PC-9 (cell line): ENCODE data around the gene PLEKHH1. TPM values are rescaled to one million over a fixed set of nuclear protein-coding genes. Genes with fewer than 3 reads are reported as not detected.

ENCODE experiments used
- BruUV-seq: library from RNA; stranded (reverse); fragments of 400-500 nt; replicated peaks from 2 replicates; lab custom pipeline; 2021; lab: Mats Ljungman, UMichigan
- CTCF ChIA-PET: fragments of 300-600 bp; sonication (Branson Sonifier 250); formaldehyde crosslinking; loops from one replicate; lab custom pipeline; 2022; ENCODE audit warnings: antibody characterized with exemption; lab: Charles Lee
- POLR2A ChIA-PET: fragments of 300-600 bp; sonication (Branson Sonifier 250); formaldehyde crosslinking; loops from one replicate; lab custom pipeline; 2022; ENCODE audit warnings: antibody characterized with exemption; ENCODE audit not compliant: unreplicated experiment; lab: Charles Lee
- DNase-seq, 2 experiments: peaks; one replicate each; pipeline versions ENCODE4 v3.0.0 to v3.0.0-alpha.2; 2015 to 2022; ENCODE audit warnings: mixed read lengths in 1 of 2
- H2AFZ ChIP-seq: fragments of 200-600 bp; sonication (generic); 2 replicates; pipeline ENCODE4 v1.8.1; 2017; ENCODE audit warnings: antibody characterized with exemption
- H3F3A ChIP-seq: fragments of 200-600 bp; sonication (generic); 2 replicates; pipeline ENCODE4 v1.8.1; 2017; ENCODE audit warnings: antibody characterized with exemption, mild to moderate bottlenecking, low read depth; ENCODE audit not compliant: insufficient read depth
- H3K27ac ChIP-seq: fragments of 200-600 bp; sonication (generic); 2 replicates; pipeline ENCODE4 v1.6.1; 2016; ENCODE audit warnings: mixed run types
- H3K27me3 ChIP-seq: fragments of 200-600 bp; sonication (generic); 2 replicates; pipeline ENCODE4 v1.6.1; 2016; ENCODE audit warnings: low read depth, mixed run types; ENCODE audit not compliant: insufficient read depth
- H3K36me3 ChIP-seq: fragments of 200-600 bp; sonication (generic); 2 replicates; pipeline ENCODE4 v1.6.1; 2016; ENCODE audit warnings: low read depth, mixed run types
- H3K4me1 ChIP-seq: fragments of 200-600 bp; sonication (generic); replicated peaks from 2 replicates; pipeline ENCODE4 v1.6.1; 2016; ENCODE audit warnings: mixed run types; ENCODE audit not compliant: insufficient read depth
- H3K4me2 ChIP-seq: fragments of 200-600 bp; sonication (generic); 2 replicates; pipeline ENCODE4 v1.6.1; 2017; ENCODE audit warnings: mixed run types
- H3K4me3 ChIP-seq: fragments of 200-600 bp; sonication (generic); 2 replicates; pipeline ENCODE4 v1.6.1; 2016; ENCODE audit warnings: mixed run types
- H3K79me2 ChIP-seq: fragments of 200-600 bp; sonication (generic); 2 replicates; pipeline ENCODE4 v1.6.1; 2017; ENCODE audit warnings: low read depth, mixed run types
- H3K9me2 ChIP-seq: fragments of 200-600 bp; sonication (generic); 2 replicates; pipeline ENCODE4 v1.8.1; 2017; ENCODE audit warnings: mild to moderate bottlenecking; ENCODE audit not compliant: insufficient read depth
- H3K9me3 ChIP-seq: fragments of 200-600 bp; sonication (generic); 2 replicates; pipeline ENCODE4 v1.8.1; 2016; ENCODE audit warnings: low read depth; ENCODE audit not compliant: insufficient read depth
- H4K20me1 ChIP-seq: fragments of 200-600 bp; sonication (generic); 2 replicates; pipeline ENCODE4 v1.8.1; 2017; ENCODE audit not compliant: insufficient read depth
- CTCF ChIP-seq: fragments of 200-600 bp; sonication (generic); conservative IDR thresholded peaks from 2 replicates; pipeline ENCODE4 v1.6.1; 2017; ENCODE audit warnings: mixed run types, antibody characterized with exemption, mild to moderate bottlenecking, moderate library complexity
- EZH2 ChIP-seq: fragments of 200-600 bp; sonication (generic); IDR thresholded peaks from 2 replicates; pipeline ENCODE4 v1.8.0; 2017; ENCODE audit warnings: antibody characterized with exemption, low read depth
- intact Hi-C: fragments of 100-400 bp; cut with micrococcal nuclease; formaldehyde crosslinking; loops from one replicate; pipeline ENCODE4 v1.10.0; 2022; ENCODE audit not compliant: unreplicated experiment
- total RNA-seq: library from RNA; stranded (reverse); gene quantifications from 2 replicates; pipeline ENCODE4 v1.2.3, GENCODE V29; 2021

PLEKHH1 gene
- total RNA-seq, 1 experiment from 2014 or later: 13.6 TPM

GRCh38 chr14:67490196-67490595 is 42.9 kb upstream of the PLEKHH1 start:
- Histone ChIP-seq H3K9me3 (peaks cover 14% of the 10 kb centered on the region; the same call in 1 of the 2 replicates), H3K27ac (no peak overlapping the region), H3K79me2 (no peaks in the 10 kb centered on the region), H3F3A (no peaks in the 10 kb centered on the region), H3K4me1 (no peaks in the 10 kb centered on the region), H2AFZ (no peak overlapping the region), H3K36me3 (no peaks in the 10 kb centered on the region), H3K4me3 (no peak overlapping the region), H3K9me2 (no peaks in the 10 kb centered on the region), H3K27me3 (peaks cover 7% of the 10 kb centered on the region; the same call in 1 of the 2 replicates), H4K20me1 (no peaks in the 10 kb centered on the region), H3K4me2 (no peak overlapping the region)
- POLR2A ChIA-PET: no interaction called here
- TF ChIP-seq CTCF: no peak
- TF ChIP-seq EZH2: no peak
- no peak for DNase-seq
- intact Hi-C loops: no loop called here
- CTCF ChIA-PET: no interaction called here
- BruUV-seq: no TSS peak

- H3K9me2 ChIP-seq: no peaks in the 10 kb centered on the region
- ChIA-PET POLR2A (no interaction called here), CTCF (interaction anchor here (0.5 kb wide), 1 partner anchor 140 kb away, joined by 4 read pairs; no protein-coding TSS in a partner anchor)
- H3K36me3 ChIP-seq: no peaks in the 10 kb centered on the region
- no peaks in the 10 kb centered on the region for H3K79me2 ChIP-seq
- no peak overlapping the region for H3K4me3 ChIP-seq
- H2AFZ ChIP-seq: no peak overlapping the region
- intact Hi-C loops: no loop called here
- peaks cover 7% of the 10 kb centered on the region; the same call in 1 of the 2 replicates for H3K27me3 ChIP-seq
- no peak for DNase-seq
- no peak overlapping the region for H3K4me2 ChIP-seq
- no peaks in the 10 kb centered on the region for H4K20me1 ChIP-seq
- no peak overlapping the region for H3K27ac ChIP-seq
- BruUV-seq: no TSS peak
- peaks cover 14% of the 10 kb centered on the region; the same call in 1 of the 2 replicates for H3K9me3 ChIP-seq
- H3K4me1 ChIP-seq: no peaks in the 10 kb centered on the region
- no peak for TF ChIP-seq CTCF
- no peak for TF ChIP-seq EZH2
- H3F3A ChIP-seq: no peaks in the 10 kb centered on the region
Observed at GRCh38 chr14:67491285-67491684, 41.8 kb upstream of the PLEKHH1 start.

- Histone ChIP-seq H3K79me2 (no peaks in the 10 kb centered on the region), H3K27me3 (peaks cover 7% of the 10 kb centered on the region; the same call in 1 of the 2 replicates), H4K20me1 (no peaks in the 10 kb centered on the region), H2AFZ (no peak overlapping the region), H3K4me1 (no peaks in the 10 kb centered on the region), H3K27ac (no peak overlapping the region), H3K4me3 (no peak overlapping the region), H3K9me2 (no peaks in the 10 kb centered on the region), H3K36me3 (no peaks in the 10 kb centered on the region), H3F3A (no peaks in the 10 kb centered on the region), H3K9me3 (peaks cover 14% of the 10 kb centered on the region; the same call in 1 of the 2 replicates), H3K4me2 (no peak overlapping the region)
- DNase-seq: no peak
- POLR2A ChIA-PET: no interaction called here
- TF ChIP-seq EZH2 (no peak), CTCF (no peak)
- CTCF ChIA-PET: interaction anchor here (0.5 kb wide), 2 partner anchors 29 to 139 kb away, joined by 3 to 4 read pairs; no protein-coding TSS in a partner anchor
- intact Hi-C loops: no loop called here
- no TSS peak for BruUV-seq
Observed at GRCh38 chr14:67491741-67492507, 41.2 kb upstream of the PLEKHH1 start.
